ENCODE measurements around the gene RFFL.
A peak's percentile ranks its signal among the peaks of the same experiment; 100 is the strongest.
"Not testable (repeated sequence)": the region's sequence is repeated elsewhere in the genome, so short reads cannot be mapped to it uniquely, and the experiment has no call there.

RFFL gene

GRCh38 chr17:35063514-35064223, at the start of gene RFFL:
Gene RFFL (minus strand): TSS chr17:35063707. CDS start chr17:35026553, 37,154 bp downstream.
- peak; percentile 96 for DNase-seq

GRCh38 chr17:35110791-35111190, 47.3 kb upstream of the RFFL start:
- DNase-seq: not testable (repeated sequence)

- no peak for DNase-seq
Observed at GRCh38 chr17:35104844-35105450, 41.4 kb upstream of the RFFL start.

GRCh38 chr17:35103271-35103670, 39.8 kb upstream of the RFFL start:
- no peak for DNase-seq

GRCh38 chr17:35101725-35102124, 38.2 kb upstream of the RFFL start:
- no peak for DNase-seq

- DNase-seq: no peak
Observed at GRCh38 chr17:35101036-35101435, 37.5 kb upstream of the RFFL start.

GRCh38 chr17:35099908-35100307, 36.4 kb upstream of the RFFL start:
- DNase-seq: no peak

GRCh38 chr17:35097776-35098175, 34.3 kb upstream of the RFFL start:
- no peak for DNase-seq

GRCh38 chr17:35095741-35096140, 32.2 kb upstream of the RFFL start:
- no peak for DNase-seq

- DNase-seq: no peak
Observed at GRCh38 chr17:35094902-35095301, 31.4 kb upstream of the RFFL start.

- not testable (repeated sequence) for DNase-seq
Observed at GRCh38 chr17:35090707-35091106, 27.2 kb upstream of the RFFL start.

GRCh38 chr17:35089586-35090296, 26.2 kb upstream of the RFFL start:
- peak; percentile 77 for DNase-seq

GRCh38 chr17:35088881-35089585, 25.5 kb upstream of the RFFL start:
- peak; percentile 90 for DNase-seq

- DNase-seq: peak; percentile 63
Observed at GRCh38 chr17:35088356-35088880, 24.9 kb upstream of the RFFL start.

GRCh38 chr17:35087731-35088355, 24.3 kb upstream of the RFFL start:
- peak; percentile 62 for DNase-seq

GRCh38 chr17:35086931-35087573, 23.5 kb upstream of the RFFL start:
- no peak for DNase-seq

- DNase-seq: no peak
Observed at GRCh38 chr17:35086164-35086563, 22.7 kb upstream of the RFFL start.

GRCh38 chr17:35084987-35085386, 21.5 kb upstream of the RFFL start:
- no peak for DNase-seq

GRCh38 chr17:35083071-35083470, 19.6 kb upstream of the RFFL start:
- no peak for DNase-seq

- no peak for DNase-seq
Observed at GRCh38 chr17:35082073-35082657, 18.7 kb upstream of the RFFL start.

GRCh38 chr17:35081638-35082037, 18.1 kb upstream of the RFFL start:
- DNase-seq: no peak

GRCh38 chr17:35080536-35080935, 17.0 kb upstream of the RFFL start:
- DNase-seq: no peak

Measured in DMS53 (cell line).